Measurements from ENCODE around the gene PCSK1. TPM values are rescaled to one million over a fixed set of nuclear protein-coding genes. Genes with fewer than 3 reads are reported as not detected.

The PCSK1 gene
- total RNA-seq, 1 donor from 2014 or later = not detected

DNA sequence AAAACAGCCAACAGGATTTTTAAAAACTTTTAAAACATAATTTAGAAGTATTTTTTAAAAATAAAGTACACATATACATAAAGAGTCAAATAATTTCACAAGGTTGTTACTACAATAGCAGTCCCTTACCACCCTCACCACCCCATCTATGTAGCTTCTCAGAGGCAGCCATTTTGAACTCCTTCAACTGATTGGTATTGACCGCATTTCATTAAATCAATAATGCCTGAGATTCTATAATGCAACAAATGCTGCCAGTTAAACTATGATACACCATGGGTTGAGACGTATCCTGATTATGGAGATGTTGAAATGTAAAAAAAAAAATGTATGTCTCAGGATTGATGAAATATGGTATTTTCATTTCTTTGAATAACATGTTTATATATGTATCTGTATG lies 78.8 kb downstream of the PCSK1 start:
- TF ChIP-seq, protein P1, sequence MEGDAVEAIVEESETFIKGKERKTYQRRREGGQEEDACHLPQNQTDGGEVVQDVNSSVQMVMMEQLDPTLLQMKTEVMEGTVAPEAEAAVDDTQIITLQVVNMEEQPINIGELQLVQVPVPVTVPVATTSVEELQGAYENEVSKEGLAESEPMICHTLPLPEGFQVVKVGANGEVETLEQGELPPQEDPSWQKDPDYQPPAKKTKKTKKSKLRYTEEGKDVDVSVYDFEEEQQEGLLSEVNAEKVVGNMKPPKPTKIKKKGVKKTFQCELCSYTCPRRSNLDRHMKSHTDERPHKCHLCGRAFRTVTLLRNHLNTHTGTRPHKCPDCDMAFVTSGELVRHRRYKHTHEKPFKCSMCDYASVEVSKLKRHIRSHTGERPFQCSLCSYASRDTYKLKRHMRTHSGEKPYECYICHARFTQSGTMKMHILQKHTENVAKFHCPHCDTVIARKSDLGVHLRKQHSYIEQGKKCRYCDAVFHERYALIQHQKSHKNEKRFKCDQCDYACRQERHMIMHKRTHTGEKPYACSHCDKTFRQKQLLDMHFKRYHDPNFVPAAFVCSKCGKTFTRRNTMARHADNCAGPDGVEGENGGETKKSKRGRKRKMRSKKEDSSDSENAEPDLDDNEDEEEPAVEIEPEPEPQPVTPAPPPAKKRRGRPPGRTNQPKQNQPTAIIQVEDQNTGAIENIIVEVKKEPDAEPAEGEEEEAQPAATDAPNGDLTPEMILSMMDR (IDR thresholded peaks at IDR 0.05; ENCODE audit: insufficient read depth, low read length, poor library complexity, severe bottlenecking) = no peak
- Histone ChIP-seq H3K27me3 (ENCODE audit: control insufficient read depth, insufficient read depth, low read length) (no peaks in the 10 kb centered on the region), H3K4me3 (ENCODE audit: low read depth, low read length) (no peak overlapping the region), H3K36me3 (ENCODE audit: control insufficient read depth, insufficient read depth, low read length) (no peaks in the 10 kb centered on the region)
- no peak for DNase-seq (ENCODE audit: low read depth)

DNA sequence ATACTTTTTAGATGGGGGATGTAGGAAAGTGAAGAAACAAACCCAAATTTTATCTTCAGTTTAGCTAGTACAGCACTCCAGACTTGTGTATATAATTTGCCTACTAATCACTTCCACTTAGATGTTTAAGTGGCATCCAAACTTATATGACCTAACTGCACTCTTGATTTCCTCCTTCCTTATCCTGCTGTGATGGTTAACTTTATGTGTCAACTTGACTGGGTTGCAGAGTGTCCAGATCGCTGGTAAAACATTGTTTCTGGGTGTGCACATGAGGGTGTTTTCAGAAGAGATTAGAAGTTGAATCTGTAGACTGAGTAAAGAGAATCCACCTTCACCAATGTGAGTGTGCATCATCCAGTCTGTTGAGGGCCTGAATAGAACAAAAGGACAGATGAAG lies 79.8 kb downstream of the PCSK1 start:
- TF ChIP-seq, protein P1 (IDR thresholded peaks at IDR 0.05; ENCODE audit: insufficient read depth, low read length, poor library complexity, severe bottlenecking) = no peak
- Histone ChIP-seq H3K36me3 (ENCODE audit: control insufficient read depth, insufficient read depth, low read length) (no peaks in the 10 kb centered on the region), H3K4me3 (ENCODE audit: low read depth, low read length) (no peak overlapping the region), H3K27me3 (ENCODE audit: control insufficient read depth, insufficient read depth, low read length) (no peaks in the 10 kb centered on the region)
- DNase-seq (ENCODE audit: low read depth) = no peak

DNA sequence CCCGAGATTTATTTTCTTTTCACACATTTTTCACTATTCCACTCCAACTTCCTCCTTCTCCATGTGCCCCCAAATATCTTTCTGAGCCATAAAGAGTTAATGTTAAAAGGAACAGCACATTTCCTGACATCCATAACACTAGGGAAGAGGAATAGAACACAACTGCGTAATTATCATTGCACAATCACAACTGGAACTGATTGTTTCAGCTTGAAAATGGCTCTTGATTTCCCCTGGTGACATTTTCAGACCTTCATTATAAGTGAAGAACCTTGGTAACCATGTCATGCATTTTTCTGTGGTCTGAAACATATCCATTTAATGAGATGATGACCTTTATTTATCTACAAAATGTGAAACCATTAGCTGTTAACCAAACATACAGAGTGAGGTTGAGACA lies 82.4 kb downstream of the PCSK1 start:
- DNase-seq (ENCODE audit: low read depth) = no peak
- TF ChIP-seq, protein P1 (IDR thresholded peaks at IDR 0.05; ENCODE audit: insufficient read depth, low read length, poor library complexity, severe bottlenecking) = no peak
- no peak overlapping the region for H3K4me3 ChIP-seq (ENCODE audit: low read depth, low read length)
- H3K27me3 ChIP-seq (ENCODE audit: control insufficient read depth, insufficient read depth, low read length) = no peaks in the 10 kb centered on the region
- H3K36me3 ChIP-seq (ENCODE audit: control insufficient read depth, insufficient read depth, low read length) = no peaks in the 10 kb centered on the region

DNA sequence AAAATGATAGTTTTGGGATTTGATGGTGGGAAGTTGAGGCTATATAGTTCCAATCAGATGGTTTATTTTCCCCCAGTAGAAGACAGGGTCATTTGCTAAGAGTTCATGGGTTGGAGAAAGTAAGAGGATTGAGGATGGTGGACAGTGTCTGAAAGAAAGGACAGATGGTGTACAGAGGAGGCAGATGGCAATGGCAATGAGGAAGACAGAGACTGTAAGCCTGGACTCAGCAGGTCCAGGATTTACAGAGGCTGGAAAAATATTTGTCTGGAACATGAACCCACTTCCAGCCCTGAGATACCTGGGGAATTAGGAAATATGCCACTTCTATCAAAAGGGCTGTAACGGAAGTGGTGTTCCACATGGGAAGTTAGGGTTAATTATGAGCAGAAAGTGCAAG lies 84.5 kb downstream of the PCSK1 start:
- Histone ChIP-seq H3K36me3 (ENCODE audit: control insufficient read depth, insufficient read depth, low read length) (no peaks in the 10 kb centered on the region), H3K4me3 (ENCODE audit: low read depth, low read length) (no peak overlapping the region), H3K27me3 (ENCODE audit: control insufficient read depth, insufficient read depth, low read length) (no peaks in the 10 kb centered on the region)
- TF ChIP-seq, protein P1 (IDR thresholded peaks at IDR 0.05; ENCODE audit: insufficient read depth, low read length, poor library complexity, severe bottlenecking) = no peak
- DNase-seq (ENCODE audit: low read depth) = no peak

DNA sequence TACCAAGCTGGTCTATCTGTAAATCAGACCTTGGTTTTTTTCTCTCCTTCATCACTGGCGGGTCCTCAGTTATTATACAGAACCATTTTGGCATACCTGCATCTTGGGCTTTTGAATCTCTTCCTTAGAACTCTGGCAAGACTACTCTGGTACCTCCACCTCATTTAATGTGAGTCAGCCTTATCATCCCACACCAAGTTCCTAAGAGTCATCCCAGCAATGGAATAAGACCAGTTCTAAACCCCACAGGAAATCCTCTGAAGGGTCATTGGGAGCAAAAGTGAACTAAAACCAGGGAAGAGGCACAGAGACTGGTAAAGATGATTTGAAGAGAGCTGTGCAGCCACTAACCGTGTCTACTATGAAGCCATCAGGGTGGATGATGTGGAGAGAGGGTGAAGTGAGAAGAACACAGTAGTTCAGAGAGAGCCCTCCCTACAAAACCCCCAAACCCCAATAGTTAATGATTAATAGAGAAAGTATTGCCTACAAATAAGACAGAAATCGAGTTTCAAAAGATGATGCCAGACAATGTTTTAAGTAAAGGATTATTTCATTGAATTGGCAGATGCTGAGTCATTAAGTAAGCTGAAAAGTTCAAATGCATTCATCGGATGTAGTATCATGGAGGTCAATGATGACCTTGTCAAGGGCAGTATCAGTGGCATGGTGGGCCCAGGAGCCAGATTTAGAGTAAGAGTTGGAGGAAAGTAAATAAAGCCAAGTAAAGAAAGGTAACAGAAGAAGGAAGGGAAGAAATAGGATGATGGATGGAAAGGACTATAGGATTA lies 85.4 kb downstream of the PCSK1 start:
- H3K27me3 ChIP-seq (ENCODE audit: control insufficient read depth, insufficient read depth, low read length) = no peaks in the 10 kb centered on the region
- H3K36me3 ChIP-seq (ENCODE audit: control insufficient read depth, insufficient read depth, low read length) = no peaks in the 10 kb centered on the region
- H3K4me3 ChIP-seq (ENCODE audit: low read depth, low read length) = no peak overlapping the region
- TF ChIP-seq, protein P1 (IDR thresholded peaks at IDR 0.05; ENCODE audit: insufficient read depth, low read length, poor library complexity, severe bottlenecking) = no peak
- no peak for DNase-seq (ENCODE audit: low read depth)

Data from kidney epithelial cell (primary cell).